ENCODE measurements around the gene DLGAP4.
A peak's percentile ranks its signal among the peaks of the same experiment; 100 is the strongest.
"Not testable (repeated sequence)": the region's sequence is repeated elsewhere in the genome, so short reads cannot be mapped to it uniquely, and the experiment has no call there.

The DLGAP4 gene

GRCh38 chr20:36548704-36549627, 242.8 kb downstream of the DLGAP4 start:
- peaks cover 0 to 45% (median 38%) of the 10 kb centered on the region in 5 donors for H3K36me3 ChIP-seq (ENCODE audit: control insufficient read depth in 5 of 5, insufficient read depth in 5 of 5, low read length in 5 of 5)
- no peaks in the 10 kb centered on the region for H3K27me3 ChIP-seq (ENCODE audit: control insufficient read depth in 5 of 5, insufficient read depth in 4 of 5, low read length in 5 of 5)
- H3K27ac ChIP-seq (ENCODE audit: low read depth, low read length): peak overlapping the region; percentile 30
- H3K9me3 ChIP-seq (ENCODE audit: control insufficient read depth in 5 of 5, low read length in 5 of 5): no peaks in the 10 kb centered on the region
- H3K4me1 ChIP-seq (ENCODE audit: control insufficient read depth in 5 of 5, insufficient read depth in 5 of 5, low read length in 5 of 5): peaks cover 5 to 39% (median 29%) of the 10 kb centered on the region in 5 donors
- no peak overlapping the region for H3K9ac ChIP-seq (ENCODE audit: low read length in 5 of 5)
- H3K4me3 ChIP-seq (ENCODE audit: low read depth in 1 of 5, low read length in 5 of 5): no peak overlapping the region

GRCh38 chr20:36549628-36549941, 243.4 kb downstream of the DLGAP4 start:
- Histone ChIP-seq H3K9me3 (ENCODE audit: control insufficient read depth in 5 of 5, low read length in 5 of 5) (no peaks in the 10 kb centered on the region), H3K9ac (ENCODE audit: low read length in 5 of 5) (peak overlapping the region in 2 of 5 donors; percentile 2 to 10), H3K4me1 (ENCODE audit: control insufficient read depth in 5 of 5, insufficient read depth in 5 of 5, low read length in 5 of 5) (peaks cover 0 to 33% (median 23%) of the 10 kb centered on the region in 5 donors)

GRCh38 chr20:36549942-36550789, 244.0 kb downstream of the DLGAP4 start:
- no peak overlapping the region for H3K4me3 ChIP-seq (ENCODE audit: low read depth in 1 of 5, low read length in 5 of 5)
- peak overlapping the region in 2 of 5 donors; percentile 2 to 10 for H3K9ac ChIP-seq (ENCODE audit: low read length in 5 of 5)
- no peaks in the 10 kb centered on the region for H3K9me3 ChIP-seq (ENCODE audit: control insufficient read depth in 5 of 5, low read length in 5 of 5)
- peaks cover 0 to 40% (median 34%) of the 10 kb centered on the region in 5 donors for H3K36me3 ChIP-seq (ENCODE audit: control insufficient read depth in 5 of 5, insufficient read depth in 5 of 5, low read length in 5 of 5)
- H3K27me3 ChIP-seq (ENCODE audit: control insufficient read depth in 5 of 5, insufficient read depth in 4 of 5, low read length in 5 of 5): no peaks in the 10 kb centered on the region
- peaks cover 0 to 28% (median 19%) of the 10 kb centered on the region in 5 donors for H3K4me1 ChIP-seq (ENCODE audit: control insufficient read depth in 5 of 5, insufficient read depth in 5 of 5, low read length in 5 of 5)
- H3K27ac ChIP-seq (ENCODE audit: low read depth, low read length): peak overlapping the region; percentile 46

More at GRCh38 chr20:36549628-36549941, 243.4 kb downstream of the DLGAP4 start:
- no peaks in the 10 kb centered on the region for H3K27me3 ChIP-seq (ENCODE audit: control insufficient read depth in 5 of 5, insufficient read depth in 4 of 5, low read length in 5 of 5)
- peak overlapping the region; percentile 46 for H3K27ac ChIP-seq (ENCODE audit: low read depth, low read length)
- peaks cover 0 to 44% (median 38%) of the 10 kb centered on the region in 5 donors for H3K36me3 ChIP-seq (ENCODE audit: control insufficient read depth in 5 of 5, insufficient read depth in 5 of 5, low read length in 5 of 5)
- no peak overlapping the region for H3K4me3 ChIP-seq (ENCODE audit: low read depth in 1 of 5, low read length in 5 of 5)

GRCh38 chr20:36550790-36551299, 244.7 kb downstream of the DLGAP4 start:
- H3K27ac ChIP-seq (ENCODE audit: low read depth, low read length): peak overlapping the region; percentile 46
- peaks cover 0 to 35% (median 33%) of the 10 kb centered on the region in 5 donors for H3K36me3 ChIP-seq (ENCODE audit: control insufficient read depth in 5 of 5, insufficient read depth in 5 of 5, low read length in 5 of 5)
- no peaks in the 10 kb centered on the region for H3K27me3 ChIP-seq (ENCODE audit: control insufficient read depth in 5 of 5, insufficient read depth in 4 of 5, low read length in 5 of 5)
- H3K4me1 ChIP-seq (ENCODE audit: control insufficient read depth in 5 of 5, insufficient read depth in 5 of 5, low read length in 5 of 5): peaks cover 0 to 27% (median 19%) of the 10 kb centered on the region in 5 donors
- H3K9me3 ChIP-seq (ENCODE audit: control insufficient read depth in 5 of 5, low read length in 5 of 5): no peaks in the 10 kb centered on the region
- peak overlapping the region in 2 of 5 donors; percentile 19 to 46 for H3K9ac ChIP-seq (ENCODE audit: low read length in 5 of 5)
- no peak overlapping the region for H3K4me3 ChIP-seq (ENCODE audit: low read depth in 1 of 5, low read length in 5 of 5)

DNA sequence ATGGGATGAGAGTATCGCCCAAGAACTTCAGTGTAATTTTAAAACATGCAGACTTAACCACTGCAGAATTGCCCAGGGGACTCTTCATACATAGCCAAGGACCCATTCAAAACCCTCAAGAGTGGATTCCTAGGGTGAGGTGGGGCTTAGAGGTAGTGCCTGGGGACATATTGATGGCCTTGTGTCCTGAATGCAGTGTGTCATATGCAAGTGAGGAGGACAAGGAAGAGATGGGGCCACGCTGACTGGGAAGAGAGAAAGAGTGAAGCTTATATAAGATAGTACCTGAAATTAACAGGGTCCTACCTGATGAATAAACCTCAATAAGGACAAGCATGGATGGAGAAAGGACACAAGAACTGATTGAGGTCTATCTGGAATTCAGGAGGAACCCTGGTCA, 249.1 kb downstream of the DLGAP4 start:
- no peaks in the 10 kb centered on the region for H3K9me3 ChIP-seq (ENCODE audit: control insufficient read depth in 5 of 5, low read length in 5 of 5)
- no peak overlapping the region for H3K4me3 ChIP-seq (ENCODE audit: low read depth in 1 of 5, low read length in 5 of 5)
- H3K4me1 ChIP-seq (ENCODE audit: control insufficient read depth in 5 of 5, insufficient read depth in 5 of 5, low read length in 5 of 5): peaks cover 2 to 15% (median 12%) of the 10 kb centered on the region in 5 donors
- no peaks in the 10 kb centered on the region for H3K27me3 ChIP-seq (ENCODE audit: control insufficient read depth in 5 of 5, insufficient read depth in 4 of 5, low read length in 5 of 5)
- H3K27ac ChIP-seq (ENCODE audit: low read depth, low read length): no peak overlapping the region
- no peaks in the 10 kb centered on the region for H3K36me3 ChIP-seq (ENCODE audit: control insufficient read depth in 5 of 5, insufficient read depth in 5 of 5, low read length in 5 of 5)
- no peak overlapping the region for H3K9ac ChIP-seq (ENCODE audit: low read length in 5 of 5)

DNA sequence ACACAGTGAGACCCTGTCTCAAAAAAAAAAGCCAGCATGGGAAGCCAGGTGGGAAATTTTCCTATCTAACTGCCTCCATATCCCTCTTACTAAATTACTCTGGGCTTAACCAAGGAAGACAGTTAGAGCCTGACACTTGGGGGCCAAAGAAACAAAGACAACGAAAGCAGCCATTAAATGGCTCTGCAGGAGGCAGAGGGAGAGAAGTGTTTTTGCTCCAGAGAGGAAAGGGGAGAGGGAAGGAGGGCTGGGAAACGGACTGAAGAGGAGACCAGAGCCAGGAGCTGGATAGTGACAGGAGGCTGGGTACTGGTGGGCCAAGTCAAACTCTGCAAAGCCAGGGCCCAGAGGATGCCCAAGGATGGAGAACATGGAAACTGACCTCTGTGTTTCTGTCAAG, 256.6 kb downstream of the DLGAP4 start:
- Histone ChIP-seq H3K27me3 (ENCODE audit: control insufficient read depth in 5 of 5, insufficient read depth in 4 of 5, low read length in 5 of 5) (no peaks in the 10 kb centered on the region), H3K4me3 (ENCODE audit: low read depth in 1 of 5, low read length in 5 of 5) (no peak overlapping the region), H3K4me1 (ENCODE audit: control insufficient read depth in 5 of 5, insufficient read depth in 5 of 5, low read length in 5 of 5) (no peaks in the 10 kb centered on the region), H3K27ac (ENCODE audit: low read depth, low read length) (no peak overlapping the region), H3K36me3 (ENCODE audit: control insufficient read depth in 5 of 5, insufficient read depth in 5 of 5, low read length in 5 of 5) (no peaks in the 10 kb centered on the region), H3K9ac (ENCODE audit: low read length in 5 of 5) (no peak overlapping the region), H3K9me3 (ENCODE audit: control insufficient read depth in 5 of 5, low read length in 5 of 5) (peaks cover 0 to 8% (median 5%) of the 10 kb centered on the region in 5 donors)

GRCh38 chr20:36563374-36563773, 257.2 kb downstream of the DLGAP4 start:
- Histone ChIP-seq H3K9me3 (ENCODE audit: control insufficient read depth in 5 of 5, low read length in 5 of 5) (peaks cover 0 to 8% (median 5%) of the 10 kb centered on the region in 5 donors), H3K4me3 (ENCODE audit: low read depth in 1 of 5, low read length in 5 of 5) (no peak overlapping the region), H3K36me3 (ENCODE audit: control insufficient read depth in 5 of 5, insufficient read depth in 5 of 5, low read length in 5 of 5) (no peaks in the 10 kb centered on the region), H3K27me3 (ENCODE audit: control insufficient read depth in 5 of 5, insufficient read depth in 4 of 5, low read length in 5 of 5) (no peaks in the 10 kb centered on the region), H3K9ac (ENCODE audit: low read length in 5 of 5) (no peak overlapping the region), H3K4me1 (ENCODE audit: control insufficient read depth in 5 of 5, insufficient read depth in 5 of 5, low read length in 5 of 5) (no peaks in the 10 kb centered on the region), H3K27ac (ENCODE audit: low read depth, low read length) (no peak overlapping the region)

GRCh38 chr20:36564078-36564725, 258.1 kb downstream of the DLGAP4 start:
- not testable (repeated sequence) for H3K9me3 ChIP-seq (ENCODE audit: control insufficient read depth in 5 of 5, low read length in 5 of 5); H3K36me3 ChIP-seq (ENCODE audit: control insufficient read depth in 5 of 5, insufficient read depth in 5 of 5, low read length in 5 of 5); H3K27me3 ChIP-seq (ENCODE audit: control insufficient read depth in 5 of 5, insufficient read depth in 4 of 5, low read length in 5 of 5); H3K27ac ChIP-seq (ENCODE audit: low read depth, low read length); H3K4me1 ChIP-seq (ENCODE audit: control insufficient read depth in 5 of 5, insufficient read depth in 5 of 5, low read length in 5 of 5); H3K9ac ChIP-seq (ENCODE audit: low read length in 5 of 5); H3K4me3 ChIP-seq (ENCODE audit: low read depth in 1 of 5, low read length in 5 of 5)

GRCh38 chr20:36564726-36565121, 258.6 kb downstream of the DLGAP4 start:
- not testable (repeated sequence) for H3K36me3 ChIP-seq (ENCODE audit: control insufficient read depth in 5 of 5, insufficient read depth in 5 of 5, low read length in 5 of 5); H3K27ac ChIP-seq (ENCODE audit: low read depth, low read length); H3K9ac ChIP-seq (ENCODE audit: low read length in 5 of 5); H3K4me3 ChIP-seq (ENCODE audit: low read depth in 1 of 5, low read length in 5 of 5); H3K9me3 ChIP-seq (ENCODE audit: control insufficient read depth in 5 of 5, low read length in 5 of 5); H3K27me3 ChIP-seq (ENCODE audit: control insufficient read depth in 5 of 5, insufficient read depth in 4 of 5, low read length in 5 of 5); H3K4me1 ChIP-seq (ENCODE audit: control insufficient read depth in 5 of 5, insufficient read depth in 5 of 5, low read length in 5 of 5)

Measured in subcutaneous abdominal adipose tissue (tissue), 5 donors.